Measurements from ENCODE around the gene BABAM2.
"Not testable (repeated sequence)": the region's sequence is repeated elsewhere in the genome, so short reads cannot be mapped to it uniquely, and the experiment has no call there.

Gene BABAM2

GRCh38 chr2:28085201-28085600, 194.7 kb downstream of the BABAM2 start:
- no peak for DNase-seq

- DNase-seq = no peak
Measured at GRCh38 chr2:28086611-28087010, 196.1 kb downstream of the BABAM2 start.

GRCh38 chr2:28088970-28089369, 198.4 kb downstream of the BABAM2 start:
- no peak for DNase-seq

GRCh38 chr2:28089486-28089885, 199.0 kb downstream of the BABAM2 start:
- DNase-seq = no peak

- no peak for DNase-seq
Measured at GRCh38 chr2:28093308-28093707, 202.8 kb downstream of the BABAM2 start.

- DNase-seq = no peak
Measured at GRCh38 chr2:28093768-28094167, 203.2 kb downstream of the BABAM2 start.

GRCh38 chr2:28094739-28095138, 204.2 kb downstream of the BABAM2 start:
- DNase-seq = no peak

- DNase-seq = no peak
Measured at GRCh38 chr2:28095622-28096021, 205.1 kb downstream of the BABAM2 start.

GRCh38 chr2:28096421-28096820, 205.9 kb downstream of the BABAM2 start:
- no peak for DNase-seq

- DNase-seq = no peak
Measured at GRCh38 chr2:28098501-28099225, 208.1 kb downstream of the BABAM2 start.

- DNase-seq = no peak
Measured at GRCh38 chr2:28101123-28101522, 210.6 kb downstream of the BABAM2 start.

GRCh38 chr2:28101892-28102291, 211.4 kb downstream of the BABAM2 start:
- DNase-seq = no peak

GRCh38 chr2:28102455-28102874, 211.9 kb downstream of the BABAM2 start:
- DNase-seq = no peak

GRCh38 chr2:28103611-28104010, 213.1 kb downstream of the BABAM2 start:
- DNase-seq = no peak

GRCh38 chr2:28108143-28108542, 217.6 kb downstream of the BABAM2 start:
- no peak for DNase-seq

- DNase-seq = not testable (repeated sequence)
Measured at GRCh38 chr2:28113771-28114170, 223.2 kb downstream of the BABAM2 start.

GRCh38 chr2:28117104-28117596, 226.6 kb downstream of the BABAM2 start:
- no peak for DNase-seq

GRCh38 chr2:28119631-28120030, 229.1 kb downstream of the BABAM2 start:
- DNase-seq = no peak

GRCh38 chr2:28128281-28128950, 237.9 kb downstream of the BABAM2 start:
- DNase-seq = no peak

GRCh38 chr2:28129955-28130695, 239.6 kb downstream of the BABAM2 start:
- no peak for DNase-seq

GRCh38 chr2:28133778-28134177, 243.2 kb downstream of the BABAM2 start:
- no peak for DNase-seq

- DNase-seq = no peak
Measured at GRCh38 chr2:28134262-28134812, 243.8 kb downstream of the BABAM2 start.

GRCh38 chr2:28134857-28135256, 244.3 kb downstream of the BABAM2 start:
- DNase-seq = no peak

All from bone marrow (tissue), 2 donors.